Mammary epithelial cell (primary cell): Measurements from ENCODE around the gene SRRM4.

Experiments
- EZH2 ChIP-seq: IDR thresholded peaks from 2 replicates; pipeline ENCODE4 v1.6.1; 2012; ENCODE audit warnings: low read length, inconsistent platforms, borderline replicate concordance
- TF ChIP-seq, protein P1 (sequence below), 2 donors: IDR thresholded peaks in 1 of 2; conservative IDR thresholded peaks in 1 of 2; 2 replicates each; pipeline ENCODE4 v1.5.1; 2011 to 2012; ENCODE audit warnings: inconsistent platforms in 2 of 2, low read length in 2 of 2, mild to moderate bottlenecking in 2 of 2, control low read depth in 1 of 2, low read depth in 1 of 2; ENCODE audit not compliant: insufficient read depth in 1 of 2; ENCODE audit errors: extremely low read depth in 1 of 2

DNA sequence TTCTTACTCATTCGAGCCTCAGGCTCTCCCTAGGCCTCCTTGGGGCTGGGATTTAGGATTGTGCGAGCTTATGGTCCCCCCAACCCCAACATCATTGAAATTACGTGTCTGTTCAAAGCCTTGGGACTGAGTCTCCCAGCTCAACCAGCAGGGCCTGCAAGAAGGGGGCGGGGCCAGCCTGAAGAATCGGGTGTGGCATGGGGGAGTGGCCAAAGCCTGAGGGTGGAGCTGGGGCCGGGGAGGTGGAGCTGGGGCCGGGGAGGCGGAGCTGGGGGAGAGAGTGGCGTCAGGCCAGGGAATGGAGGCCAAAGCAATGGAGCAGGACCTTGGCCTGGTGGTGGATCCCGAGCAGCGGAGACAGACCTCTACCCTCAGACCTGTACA lies 173.1 kb downstream of the SRRM4 start:
- TF ChIP-seq, protein P1, sequence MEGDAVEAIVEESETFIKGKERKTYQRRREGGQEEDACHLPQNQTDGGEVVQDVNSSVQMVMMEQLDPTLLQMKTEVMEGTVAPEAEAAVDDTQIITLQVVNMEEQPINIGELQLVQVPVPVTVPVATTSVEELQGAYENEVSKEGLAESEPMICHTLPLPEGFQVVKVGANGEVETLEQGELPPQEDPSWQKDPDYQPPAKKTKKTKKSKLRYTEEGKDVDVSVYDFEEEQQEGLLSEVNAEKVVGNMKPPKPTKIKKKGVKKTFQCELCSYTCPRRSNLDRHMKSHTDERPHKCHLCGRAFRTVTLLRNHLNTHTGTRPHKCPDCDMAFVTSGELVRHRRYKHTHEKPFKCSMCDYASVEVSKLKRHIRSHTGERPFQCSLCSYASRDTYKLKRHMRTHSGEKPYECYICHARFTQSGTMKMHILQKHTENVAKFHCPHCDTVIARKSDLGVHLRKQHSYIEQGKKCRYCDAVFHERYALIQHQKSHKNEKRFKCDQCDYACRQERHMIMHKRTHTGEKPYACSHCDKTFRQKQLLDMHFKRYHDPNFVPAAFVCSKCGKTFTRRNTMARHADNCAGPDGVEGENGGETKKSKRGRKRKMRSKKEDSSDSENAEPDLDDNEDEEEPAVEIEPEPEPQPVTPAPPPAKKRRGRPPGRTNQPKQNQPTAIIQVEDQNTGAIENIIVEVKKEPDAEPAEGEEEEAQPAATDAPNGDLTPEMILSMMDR (conservative IDR thresholded peaks at IDR 0.05 in 1 of 2, IDR thresholded peaks at IDR 0.05 in 1 of 2; ENCODE audit: extremely low read depth in 1 of 2, insufficient read depth in 1 of 2, low read depth in 1 of 2, low read length in 2 of 2): no peak
- TF ChIP-seq EZH2: no peak
